GM12878 (cell line): Measurements from ENCODE around the gene HERC4. TPM values are rescaled to one million over a fixed set of nuclear protein-coding genes. Genes with fewer than 3 reads are reported as not detected.

Experiments used
- ATAC-seq: fragments of 200-7000 bp; cut with Tn5 transposase; 3 replicates; pipeline ENCODE4 v1.9.1; 2020; ENCODE audit warnings: mild to moderate bottlenecking, moderate library complexity
- BruUV-seq: library from RNA; stranded (reverse); fragments of 400-500 nt; replicated peaks from 2 replicates; lab custom pipeline; 2021; lab: Mats Ljungman, UMichigan
- CTCF ChIA-PET: fragments of 300-600 bp; sonication (Branson Sonifier 250); formaldehyde crosslinking; extraction: SDS; loops from one replicate; lab custom pipeline; 2021; ENCODE audit warnings: inconsistent platforms; lab: Yijun Ruan, JAX
- POLR2A ChIA-PET: fragments of 350-600 bp; formaldehyde crosslinking; extraction: SDS; loops from one replicate; lab custom pipeline; 2021; ENCODE audit warnings: inconsistent platforms; lab: Charles Lee
- RAD21 ChIA-PET: fragments of 300-600 bp; sonication (Branson Sonifier 250); formaldehyde crosslinking; loops from one replicate; lab custom pipeline; 2023; ENCODE audit warnings: antibody characterized with exemption; ENCODE audit not compliant: unreplicated experiment; lab: Charles Lee
- SMC1A ChIA-PET: fragments of 300-600 bp; sonication (Branson Sonifier 250); formaldehyde crosslinking; loops from one replicate; lab custom pipeline; 2023; ENCODE audit not compliant: unreplicated experiment, uncharacterized antibody; lab: Charles Lee
- DNase-seq: peaks from one replicate; pipeline ENCODE4 v3.0.0-alpha.2; 2011; ENCODE audit warnings: low read depth, low spot score
- FAIRE-seq: peaks from 3 replicates; lab custom pipeline; 2011; peaks lifted over from hg19 to GRCh38; lab: Jason Lieb, UNC
- H2AFZ ChIP-seq: 2 replicates; pipeline ENCODE4 v1.6.0; 2011; ENCODE audit warnings: low read depth, low read length, control low read depth; ENCODE audit not compliant: control insufficient read depth
- H3K27ac ChIP-seq: 2 replicates; pipeline ENCODE4 v1.5.1; 2011; ENCODE audit warnings: control low read depth; ENCODE audit not compliant: control insufficient read depth, insufficient read depth
- H3K27me3 ChIP-seq, 2 experiments: replicated peaks in 1 of 2; 2 replicates each; pipeline versions ENCODE4 v1.6.0 to v1.6.1; 2011; ENCODE audit warnings: low read length in 1 of 2; ENCODE audit not compliant: control insufficient read depth in 2 of 2, insufficient read depth in 2 of 2
- H3K36me3 ChIP-seq, 2 experiments: 2 replicates each; pipeline ENCODE4 v1.5.1; 2011; ENCODE audit warnings: low read length in 1 of 2; ENCODE audit not compliant: control insufficient read depth in 2 of 2, insufficient read depth in 2 of 2
- H3K4me1 ChIP-seq: 2 replicates; pipeline ENCODE4 v1.6.1; 2011; ENCODE audit warnings: mild to moderate bottlenecking, low read length, moderate library complexity, mixed read lengths; ENCODE audit not compliant: control insufficient read depth, insufficient read depth
- H3K4me2 ChIP-seq: 2 replicates; pipeline ENCODE4 v1.6.0; 2011; ENCODE audit warnings: control low read depth; ENCODE audit not compliant: control insufficient read depth, insufficient read depth
- H3K4me3 ChIP-seq: fragments of 200-600 bp; sonication (generic); 2 replicates; pipeline ENCODE4 v1.5.1; 2016
- H3K79me2 ChIP-seq: 2 replicates; pipeline ENCODE4 v1.6.0; 2011; ENCODE audit warnings: low read length; ENCODE audit not compliant: control insufficient read depth, insufficient read depth
- H3K9ac ChIP-seq: 2 replicates; pipeline ENCODE4 v1.8.0; 2011; ENCODE audit warnings: low read length, control low read depth, mixed read lengths; ENCODE audit not compliant: control insufficient read depth, insufficient read depth
- H3K9me3 ChIP-seq: replicated peaks from 3 replicates; pipeline ENCODE4 v1.5.1; 2011; ENCODE audit warnings: mild to moderate bottlenecking, low read length; ENCODE audit not compliant: control insufficient read depth, insufficient read depth
- H4K20me1 ChIP-seq: 2 replicates; pipeline ENCODE4 v1.6.0; 2011; ENCODE audit not compliant: control insufficient read depth, insufficient read depth
- BACH1 ChIP-seq: fragments of 450-650 bp; IDR thresholded peaks from 2 replicates; pipeline ENCODE4 v1.6.1; 2017; ENCODE audit warnings: mild to moderate bottlenecking, borderline replicate concordance
- FOS ChIP-seq: IDR thresholded peaks from 3 replicates; pipeline ENCODE4 v1.6.1; 2011; ENCODE audit warnings: borderline replicate concordance; ENCODE audit not compliant: insufficient read length; ENCODE audit errors: extremely low read depth
- GABPA ChIP-seq: IDR thresholded peaks from 2 replicates; pipeline ENCODE4 v1.6.1; 2014; ENCODE audit warnings: antibody characterized with exemption, low read depth, mild to moderate bottlenecking, inconsistent platforms
- LARP7 ChIP-seq: fragments of 450-650 bp; IDR thresholded peaks from 2 replicates; pipeline ENCODE4 v1.6.1; 2017; ENCODE audit warnings: mild to moderate bottlenecking
- MTA2 ChIP-seq: fragments of 450-650 bp; IDR thresholded peaks from 2 replicates; pipeline ENCODE4 v1.6.1; 2016; ENCODE audit warnings: low read depth, mild to moderate bottlenecking, moderate library complexity
- MTA3 ChIP-seq: IDR thresholded peaks from 2 replicates; pipeline ENCODE4 v1.6.1; 2012; ENCODE audit warnings: low read length, inconsistent platforms, borderline replicate concordance
- ZSCAN29 ChIP-seq: fragments of 450-650 bp; IDR thresholded peaks from 2 replicates; pipeline ENCODE4 v1.6.1; 2017; ENCODE audit warnings: mild to moderate bottlenecking, moderate library complexity
- WGBS: methylation state at CpG from one replicate; pipeline ENCODE4 v1.1.6; 2016; ENCODE audit warnings: low lambda C conversion rate; ENCODE audit not compliant: insufficient replicate concordance, insufficient coverage; ENCODE audit errors: missing lambda C conversion rate; 5-methylcytosine and 5-hydroxymethylcytosine counted together
- in situ Hi-C: fragments of 300-500 bp; cut with MboI; formaldehyde crosslinking; loops from 9 replicates; pipeline ENCODE4 v1.14.3; 2018; ENCODE audit warnings: mixed read lengths
- intact Hi-C: fragments of 100-400 bp; cut with micrococcal nuclease; formaldehyde crosslinking; loops from one replicate; pipeline ENCODE4 v1.14.2; 2022; ENCODE audit not compliant: unreplicated experiment
- polyA plus RNA-seq, 11 experiments: library from polyadenylated mRNA; depleted of rRNA in 4 of 11; unstranded in 6 of 11; stranded (reverse) in 5 of 11; fragments of >200 nt; fragmentation: Nextera tagmentation in 4 of 11; fragmentation: Illumina TruSeq in 1 of 11; extraction: Ambion mirVana in 4 of 11; extraction: Trizol in 1 of 11; gene quantifications; 1 replicate in 1 of 11; 2 replicates in 10 of 11; pipeline versions ENCODE4 v1.2.1 to v1.2.3, GENCODE V29; 2011 to 2016; ENCODE audit warnings: inconsistent platforms in 2 of 11, missing spikeins in 2 of 11, low read depth in 1 of 11
- total RNA-seq, 4 experiments: library from RNA; depleted of rRNA in 3 of 4; stranded (reverse); fragments of >200 nt in 3 of 4; fragmentation: Illumina TruSeq in 1 of 4; extraction: Trizol in 1 of 4; gene quantifications; 2 replicates each; pipeline versions ENCODE4 v1.2.1 to v1.2.3, GENCODE V29; 2013 to 2021
- TF ChIP-seq, protein P1 (sequence below): IDR thresholded peaks from 2 replicates; pipeline ENCODE4 v1.6.1; 2012; ENCODE audit warnings: low read depth, low read length, improper control_type of control experiment
- TF ChIP-seq, protein P2 (sequence below): IDR thresholded peaks from 2 replicates; pipeline ENCODE4 v1.6.1; 2012; ENCODE audit warnings: improper control_type of control experiment, low read depth, low read length; ENCODE audit not compliant: insufficient replicate concordance
- TF ChIP-seq, protein P3 (sequence below): fragments of 450-650 bp; formaldehyde crosslinking; IDR thresholded peaks from 2 replicates; pipeline ENCODE4 v1.4.0; 2020; ENCODE audit warnings: mild to moderate bottlenecking, moderate library complexity

Gene HERC4
- total and polyA plus RNA-seq, 10 of the 15 experiments (the other 5 are each of a cell fraction or from before 2014, with no cell fraction given) = 9.7 to 36.8 (median 23.4) TPM

DNA sequence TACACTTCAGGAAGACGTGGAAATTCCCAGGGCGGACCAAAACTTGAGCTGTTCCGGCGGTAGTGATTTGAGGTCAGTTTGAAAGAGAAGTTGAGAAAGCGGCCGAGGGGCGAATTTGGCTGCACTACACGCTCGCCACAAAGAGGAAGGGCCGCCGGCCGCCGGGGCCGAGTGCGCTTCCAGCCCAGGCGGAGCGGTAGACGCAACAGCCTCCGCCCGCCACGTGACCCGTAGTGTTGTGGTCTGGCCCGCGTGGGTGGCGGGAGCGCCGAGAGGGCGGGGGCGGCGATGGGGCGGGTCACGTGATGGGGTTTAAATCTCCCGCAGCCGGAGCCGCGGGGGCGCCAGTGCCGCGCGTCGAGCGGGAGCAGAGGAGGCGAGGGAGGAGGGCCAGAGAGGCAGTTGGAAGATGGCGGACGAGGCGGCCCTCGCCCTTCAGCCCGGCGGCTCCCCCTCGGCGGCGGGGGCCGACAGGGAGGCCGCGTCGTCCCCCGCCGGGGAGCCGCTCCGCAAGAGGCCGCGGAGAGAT is 190.7 kb downstream of the HERC4 start, which contains the start of gene SIRT1:
SIRT1 (plus strand) TSS at position 344 of the 529 bp plus-strand sequence; CDS start at position 410, 66 bp downstream.
- Histone ChIP-seq H3K4me1 (peaks cover 4% of the 10 kb centered on the region), H2AFZ (peak within 1 kb of the TSS; percentile 80), H4K20me1 (no peaks in the 10 kb centered on the region), H3K27ac (peak within 1 kb of the TSS; percentile 78), H3K79me2 (peaks cover 31% of the 10 kb centered on the region), H3K9me3 (no peaks in the 10 kb centered on the region), H3K4me3 (peak within 1 kb of the TSS; percentile 93), H3K9ac (peak within 1 kb of the TSS; percentile 40), H3K36me3 (0 out of 4 replicates have a peak, but pooled peaks cover 0 to 3% of the 10 kb centered on the region in 2 experiments), H3K4me2 (peak within 1 kb of the TSS; percentile 82), H3K27me3 (no peaks in the 10 kb centered on the region)
- ChIA-PET SMC1A (interaction anchor here (0.6 to 2.0 kb wide), 15 partner anchors 8 to 446 kb away, joined by 3 to 11 read pairs (median 3); no protein-coding TSS in a partner anchor), CTCF (interaction anchor here (0.6 to 2.3 kb wide), 10 partner anchors 19 to 419 kb away, joined by 3 to 15 read pairs (median 4); no protein-coding TSS in a partner anchor), RAD21 (interaction anchor here (0.9 to 2.1 kb wide), 5 partner anchors 12 to 191 kb away, joined by 3 to 13 read pairs (median 5); no protein-coding TSS in a partner anchor), POLR2A (interaction anchor here (1.1 kb wide), 1 partner anchor 34 kb away, joined by 7 read pairs; no protein-coding TSS in a partner anchor)
- under 1% methylated on average over 33 of the region's 62 CpGs for WGBS
- ATAC-seq (peak; percentile 90), FAIRE-seq (no peak), DNase-seq (peak; percentile 71)
- in situ Hi-C loops = no loop called here
- BruUV-seq = no TSS peak
- intact Hi-C loops = loop anchor here (5.0 to 10.0 kb wide), 2 partner anchors 190 to 448 kb away; partner anchors contain the start of genes HERC4, HNRNPH3 and PBLD
- no peak for TF ChIP-seq MTA3
- TF ChIP-seq BACH1 = 0 out of 2 replicates have a peak, but pooled peaks have one; percentile 21
- TF ChIP-seq GABPA = no peak
- TF ChIP-seq LARP7 = no peak
- TF ChIP-seq MTA2 = no peak; the same call in 1 of the 2 replicates
- TF ChIP-seq FOS = no peak
- TF ChIP-seq, protein P1, sequence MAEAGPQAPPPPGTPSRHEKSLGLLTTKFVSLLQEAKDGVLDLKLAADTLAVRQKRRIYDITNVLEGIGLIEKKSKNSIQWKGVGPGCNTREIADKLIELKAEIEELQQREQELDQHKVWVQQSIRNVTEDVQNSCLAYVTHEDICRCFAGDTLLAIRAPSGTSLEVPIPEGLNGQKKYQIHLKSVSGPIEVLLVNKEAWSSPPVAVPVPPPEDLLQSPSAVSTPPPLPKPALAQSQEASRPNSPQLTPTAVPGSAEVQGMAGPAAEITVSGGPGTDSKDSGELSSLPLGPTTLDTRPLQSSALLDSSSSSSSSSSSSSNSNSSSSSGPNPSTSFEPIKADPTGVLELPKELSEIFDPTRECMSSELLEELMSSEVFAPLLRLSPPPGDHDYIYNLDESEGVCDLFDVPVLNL = peak; percentile 81
- TF ChIP-seq, protein P2, sequence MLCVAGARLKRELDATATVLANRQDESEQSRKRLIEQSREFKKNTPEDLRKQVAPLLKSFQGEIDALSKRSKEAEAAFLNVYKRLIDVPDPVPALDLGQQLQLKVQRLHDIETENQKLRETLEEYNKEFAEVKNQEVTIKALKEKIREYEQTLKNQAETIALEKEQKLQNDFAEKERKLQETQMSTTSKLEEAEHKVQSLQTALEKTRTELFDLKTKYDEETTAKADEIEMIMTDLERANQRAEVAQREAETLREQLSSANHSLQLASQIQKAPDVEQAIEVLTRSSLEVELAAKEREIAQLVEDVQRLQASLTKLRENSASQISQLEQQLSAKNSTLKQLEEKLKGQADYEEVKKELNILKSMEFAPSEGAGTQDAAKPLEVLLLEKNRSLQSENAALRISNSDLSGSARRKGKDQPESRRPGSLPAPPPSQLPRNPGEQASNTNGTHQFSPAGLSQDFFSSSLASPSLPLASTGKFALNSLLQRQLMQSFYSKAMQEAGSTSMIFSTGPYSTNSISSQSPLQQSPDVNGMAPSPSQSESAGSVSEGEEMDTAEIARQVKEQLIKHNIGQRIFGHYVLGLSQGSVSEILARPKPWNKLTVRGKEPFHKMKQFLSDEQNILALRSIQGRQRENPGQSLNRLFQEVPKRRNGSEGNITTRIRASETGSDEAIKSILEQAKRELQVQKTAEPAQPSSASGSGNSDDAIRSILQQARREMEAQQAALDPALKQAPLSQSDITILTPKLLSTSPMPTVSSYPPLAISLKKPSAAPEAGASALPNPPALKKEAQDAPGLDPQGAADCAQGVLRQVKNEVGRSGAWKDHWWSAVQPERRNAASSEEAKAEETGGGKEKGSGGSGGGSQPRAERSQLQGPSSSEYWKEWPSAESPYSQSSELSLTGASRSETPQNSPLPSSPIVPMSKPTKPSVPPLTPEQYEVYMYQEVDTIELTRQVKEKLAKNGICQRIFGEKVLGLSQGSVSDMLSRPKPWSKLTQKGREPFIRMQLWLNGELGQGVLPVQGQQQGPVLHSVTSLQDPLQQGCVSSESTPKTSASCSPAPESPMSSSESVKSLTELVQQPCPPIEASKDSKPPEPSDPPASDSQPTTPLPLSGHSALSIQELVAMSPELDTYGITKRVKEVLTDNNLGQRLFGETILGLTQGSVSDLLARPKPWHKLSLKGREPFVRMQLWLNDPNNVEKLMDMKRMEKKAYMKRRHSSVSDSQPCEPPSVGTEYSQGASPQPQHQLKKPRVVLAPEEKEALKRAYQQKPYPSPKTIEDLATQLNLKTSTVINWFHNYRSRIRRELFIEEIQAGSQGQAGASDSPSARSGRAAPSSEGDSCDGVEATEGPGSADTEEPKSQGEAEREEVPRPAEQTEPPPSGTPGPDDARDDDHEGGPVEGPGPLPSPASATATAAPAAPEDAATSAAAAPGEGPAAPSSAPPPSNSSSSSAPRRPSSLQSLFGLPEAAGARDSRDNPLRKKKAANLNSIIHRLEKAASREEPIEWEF = no peak
- TF ChIP-seq, protein P3, sequence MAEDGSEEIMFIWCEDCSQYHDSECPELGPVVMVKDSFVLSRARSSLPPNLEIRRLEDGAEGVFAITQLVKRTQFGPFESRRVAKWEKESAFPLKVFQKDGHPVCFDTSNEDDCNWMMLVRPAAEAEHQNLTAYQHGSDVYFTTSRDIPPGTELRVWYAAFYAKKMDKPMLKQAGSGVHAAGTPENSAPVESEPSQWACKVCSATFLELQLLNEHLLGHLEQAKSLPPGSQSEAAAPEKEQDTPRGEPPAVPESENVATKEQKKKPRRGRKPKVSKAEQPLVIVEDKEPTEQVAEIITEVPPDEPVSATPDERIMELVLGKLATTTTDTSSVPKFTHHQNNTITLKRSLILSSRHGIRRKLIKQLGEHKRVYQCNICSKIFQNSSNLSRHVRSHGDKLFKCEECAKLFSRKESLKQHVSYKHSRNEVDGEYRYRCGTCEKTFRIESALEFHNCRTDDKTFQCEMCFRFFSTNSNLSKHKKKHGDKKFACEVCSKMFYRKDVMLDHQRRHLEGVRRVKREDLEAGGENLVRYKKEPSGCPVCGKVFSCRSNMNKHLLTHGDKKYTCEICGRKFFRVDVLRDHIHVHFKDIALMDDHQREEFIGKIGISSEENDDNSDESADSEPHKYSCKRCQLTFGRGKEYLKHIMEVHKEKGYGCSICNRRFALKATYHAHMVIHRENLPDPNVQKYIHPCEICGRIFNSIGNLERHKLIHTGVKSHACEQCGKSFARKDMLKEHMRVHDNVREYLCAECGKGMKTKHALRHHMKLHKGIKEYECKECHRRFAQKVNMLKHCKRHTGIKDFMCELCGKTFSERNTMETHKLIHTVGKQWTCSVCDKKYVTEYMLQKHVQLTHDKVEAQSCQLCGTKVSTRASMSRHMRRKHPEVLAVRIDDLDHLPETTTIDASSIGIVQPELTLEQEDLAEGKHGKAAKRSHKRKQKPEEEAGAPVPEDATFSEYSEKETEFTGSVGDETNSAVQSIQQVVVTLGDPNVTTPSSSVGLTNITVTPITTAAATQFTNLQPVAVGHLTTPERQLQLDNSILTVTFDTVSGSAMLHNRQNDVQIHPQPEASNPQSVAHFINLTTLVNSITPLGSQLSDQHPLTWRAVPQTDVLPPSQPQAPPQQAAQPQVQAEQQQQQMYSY (CRISPR knock-in tag) = peak; percentile 80
- no peak; the same call in none of the 2 replicates for TF ChIP-seq ZSCAN29
